ENCODE data around the gene FHIT. TPM values are rescaled to one million over a fixed set of nuclear protein-coding genes. Genes with fewer than 3 reads are reported as not detected.

Gene FHIT
- total and polyA plus RNA-seq, 8 donors, result 1.8 to 10.6 (median 7.1) TPM

GRCh38 chr3:60932643-60933042, 318.6 kb downstream of the FHIT start:
- no peak overlapping the region for H3K27ac ChIP-seq
- 80 to 90% (median 82%) methylated on average over 1 of the region's 1 CpG for WGBS, 5 donors
- intact Hi-C loops (cut with DNase I; ENCODE audit: low total_unique reads), result no loop called here
- no peak overlapping the region for H3K4me3 ChIP-seq
- no peaks in the 10 kb centered on the region for H3K36me3 ChIP-seq
- H3K4me1 ChIP-seq, result no peaks in the 10 kb centered on the region
- no peaks in the 10 kb centered on the region for H3K27me3 ChIP-seq
- no peak for DNase-seq
- H3K9me3 ChIP-seq, result peaks cover 0 to 2% (median 1%) of the 10 kb centered on the region in 4 donors
- TF ChIP-seq CTCF (IDR thresholded peaks at IDR 0.05) (no peak), POLR2A (IDR thresholded peaks at IDR 0.05) (no peak), EP300 (IDR thresholded peaks at IDR 0.05) (no peak), POLR2AphosphoS5 (IDR thresholded peaks at IDR 0.05) (no peak)

GRCh38 chr3:60932170-60932569, 319.1 kb downstream of the FHIT start:
- Histone ChIP-seq H3K36me3 (no peaks in the 10 kb centered on the region), H3K4me3 (no peak overlapping the region), H3K4me1 (no peaks in the 10 kb centered on the region), H3K27ac (no peak overlapping the region), H3K27me3 (no peaks in the 10 kb centered on the region), H3K9me3 (peaks cover 0 to 7% (median 4%) of the 10 kb centered on the region in 4 donors)
- TF ChIP-seq POLR2A (IDR thresholded peaks at IDR 0.05) (no peak), POLR2AphosphoS5 (IDR thresholded peaks at IDR 0.05) (no peak), EP300 (IDR thresholded peaks at IDR 0.05) (no peak), CTCF (IDR thresholded peaks at IDR 0.05) (no peak)
- intact Hi-C loops (cut with DNase I; ENCODE audit: low total_unique reads), result no loop called here
- 64 to 76% (median 65%) methylated on average over 2 of the region's 2 CpGs for WGBS, 5 donors
- DNase-seq, result no peak

GRCh38 chr3:60931452-60931851, 319.8 kb downstream of the FHIT start:
- DNase-seq, result no peak
- Histone ChIP-seq H3K36me3 (no peaks in the 10 kb centered on the region), H3K4me3 (no peak overlapping the region), H3K27me3 (no peaks in the 10 kb centered on the region), H3K9me3 (peaks cover 0 to 11% (median 5%) of the 10 kb centered on the region in 4 donors), H3K27ac (no peak overlapping the region), H3K4me1 (no peaks in the 10 kb centered on the region)
- intact Hi-C loops (cut with DNase I; ENCODE audit: low total_unique reads), result no loop called here
- TF ChIP-seq POLR2AphosphoS5 (IDR thresholded peaks at IDR 0.05), result no peak
- TF ChIP-seq POLR2A (IDR thresholded peaks at IDR 0.05), result no peak
- TF ChIP-seq EP300 (IDR thresholded peaks at IDR 0.05), result no peak
- no peak for TF ChIP-seq CTCF (IDR thresholded peaks at IDR 0.05)
- WGBS, 5 donors, result 45 to 56% (median 54%) methylated on average over 7 of the region's 7 CpGs

GRCh38 chr3:60920519-60920918, 330.7 kb downstream of the FHIT start:
- peaks cover 0 to 7% (median 0%) of the 10 kb centered on the region in 4 donors for H3K9me3 ChIP-seq
- no peaks in the 10 kb centered on the region for H3K36me3 ChIP-seq
- no peak overlapping the region for H3K27ac ChIP-seq
- no peak for TF ChIP-seq POLR2A (IDR thresholded peaks at IDR 0.05)
- TF ChIP-seq EP300 (IDR thresholded peaks at IDR 0.05), result no peak
- no peak for TF ChIP-seq POLR2AphosphoS5 (IDR thresholded peaks at IDR 0.05)
- intact Hi-C loops (cut with DNase I; ENCODE audit: low total_unique reads), result no loop called here
- H3K4me1 ChIP-seq, result no peaks in the 10 kb centered on the region
- DNase-seq, result peak in 1 of 2 donors; percentile 9
- 68 to 84% (median 74%) methylated on average over 4 of the region's 4 CpGs for WGBS, 5 donors
- no peaks in the 10 kb centered on the region for H3K27me3 ChIP-seq
- H3K4me3 ChIP-seq, result no peak overlapping the region

GRCh38 chr3:60919296-60919695, 332.0 kb downstream of the FHIT start:
- no peak for TF ChIP-seq POLR2A (IDR thresholded peaks at IDR 0.05)
- no peak for TF ChIP-seq POLR2AphosphoS5 (IDR thresholded peaks at IDR 0.05)
- no peak for TF ChIP-seq CTCF (IDR thresholded peaks at IDR 0.05)
- no peak for TF ChIP-seq EP300 (IDR thresholded peaks at IDR 0.05)
- Histone ChIP-seq H3K4me3 (no peak overlapping the region), H3K4me1 (no peaks in the 10 kb centered on the region), H3K9me3 (peaks cover 0 to 7% (median 0%) of the 10 kb centered on the region in 4 donors), H3K27me3 (no peaks in the 10 kb centered on the region), H3K27ac (no peak overlapping the region), H3K36me3 (no peaks in the 10 kb centered on the region)
- no peak for DNase-seq
- intact Hi-C loops (cut with DNase I; ENCODE audit: low total_unique reads), result no loop called here
- 91 to 97% (median 94%) methylated on average over 2 of the region's 2 CpGs for WGBS, 5 donors
